GM19395 (cell line): ENCODE measurements around the gene DEFB113.

Experiments
- ATAC-seq: cut with Tn5 transposase; IDR thresholded peaks from one replicate; pipeline ENCODE4 v1.9.1; 2021; ENCODE audit warnings: mild to moderate bottlenecking, moderate library complexity; ENCODE audit not compliant: unreplicated experiment

Gene DEFB113

DNA sequence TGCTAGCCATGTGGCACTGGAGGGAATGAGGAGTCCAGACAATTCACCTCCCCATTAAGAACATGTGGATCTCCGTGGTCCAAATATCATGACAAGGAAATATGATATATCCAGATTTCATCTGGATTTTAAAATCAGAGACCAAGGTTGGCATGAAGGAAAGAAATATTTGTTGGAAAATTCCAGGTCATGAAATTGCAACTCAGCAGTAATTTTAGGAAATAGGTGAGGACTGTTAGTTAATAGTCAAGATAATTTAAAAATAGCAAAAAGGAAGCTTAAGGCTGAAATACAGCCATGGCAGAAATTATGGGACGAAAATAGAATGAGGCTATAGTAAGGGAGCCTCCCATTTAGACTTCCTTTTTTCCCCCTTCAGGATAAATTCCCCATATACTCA is 32.4 kb downstream of the DEFB113 start:
- no peak for ATAC-seq

DNA sequence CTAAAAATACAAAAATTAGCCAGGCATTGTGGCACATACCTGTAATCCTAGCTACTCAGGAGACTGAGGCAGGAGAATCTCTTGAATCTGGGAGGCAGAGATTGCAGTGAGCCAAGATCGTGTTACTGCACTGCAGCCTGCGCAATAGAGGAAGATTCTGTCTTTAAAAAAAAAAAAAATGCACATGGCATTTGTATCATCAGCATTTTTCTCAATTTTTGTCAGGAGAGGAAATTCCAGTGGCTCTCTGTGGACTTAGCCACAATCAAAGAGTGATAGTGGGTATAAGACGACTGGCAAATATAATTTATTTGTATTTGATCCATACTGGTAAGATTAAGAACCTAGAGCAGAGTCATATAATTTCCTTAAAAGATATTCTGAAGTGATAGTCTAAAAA is 34.0 kb downstream of the DEFB113 start:
- ATAC-seq = no peak

DNA sequence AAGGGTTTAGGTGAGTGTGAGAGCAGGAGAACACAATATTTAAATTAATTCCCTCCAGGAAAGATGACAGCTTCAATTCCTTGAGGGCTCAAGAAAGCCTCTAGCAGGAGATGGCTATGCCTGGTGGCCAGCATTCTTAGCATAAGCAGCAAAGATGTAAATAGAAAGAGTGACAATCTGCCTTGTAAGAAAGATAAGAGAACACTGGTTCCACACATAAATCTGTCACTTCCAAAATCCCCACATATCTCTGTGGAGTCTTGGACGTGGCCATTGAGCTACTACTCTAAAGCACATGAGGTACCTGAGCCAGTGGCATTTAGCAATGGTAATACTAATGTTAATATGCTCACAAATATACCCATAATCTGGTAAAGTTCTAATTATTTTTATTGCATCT is 34.7 kb downstream of the DEFB113 start:
- no peak for ATAC-seq

DNA sequence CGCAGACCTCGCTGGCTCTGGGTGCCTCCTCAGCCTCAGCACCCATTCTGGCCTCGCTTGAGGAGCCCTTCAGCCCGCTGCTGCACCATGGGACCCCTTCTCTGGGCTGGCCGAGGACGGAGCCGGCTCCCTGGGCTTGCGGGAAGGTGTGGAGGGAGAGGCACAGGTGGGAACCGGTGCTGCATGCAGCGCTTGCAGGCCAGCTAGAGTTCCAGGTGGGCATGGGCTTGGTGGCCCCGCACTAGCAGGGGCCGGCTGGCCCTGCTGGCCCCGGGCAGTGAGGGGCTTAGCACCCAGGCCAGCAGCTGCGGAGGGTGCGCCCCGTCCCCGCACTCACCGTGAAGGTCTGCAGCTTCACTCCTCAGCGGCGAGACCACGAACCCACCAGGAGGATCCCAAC is 35.9 kb downstream of the DEFB113 start:
- ATAC-seq = no peak

DNA sequence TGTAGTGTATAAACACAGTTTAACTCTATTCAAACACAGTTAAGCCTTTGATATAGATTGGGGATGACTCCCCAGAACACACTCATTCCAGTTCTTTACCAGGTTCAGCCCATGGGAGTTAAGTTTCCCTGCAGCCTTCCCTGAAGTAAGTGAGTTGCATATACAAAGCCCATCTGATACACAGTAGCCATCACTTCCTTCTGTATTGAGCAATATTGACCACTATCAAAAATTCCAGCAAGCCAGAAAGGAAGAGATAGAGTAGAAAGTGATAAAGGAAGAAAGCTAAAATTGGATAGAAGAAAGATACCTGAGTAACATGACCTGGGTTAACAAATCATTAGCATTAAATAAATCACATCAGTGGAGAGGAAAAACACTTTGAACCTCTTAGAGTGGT is 40.1 kb downstream of the DEFB113 start:
- no peak for ATAC-seq

DNA sequence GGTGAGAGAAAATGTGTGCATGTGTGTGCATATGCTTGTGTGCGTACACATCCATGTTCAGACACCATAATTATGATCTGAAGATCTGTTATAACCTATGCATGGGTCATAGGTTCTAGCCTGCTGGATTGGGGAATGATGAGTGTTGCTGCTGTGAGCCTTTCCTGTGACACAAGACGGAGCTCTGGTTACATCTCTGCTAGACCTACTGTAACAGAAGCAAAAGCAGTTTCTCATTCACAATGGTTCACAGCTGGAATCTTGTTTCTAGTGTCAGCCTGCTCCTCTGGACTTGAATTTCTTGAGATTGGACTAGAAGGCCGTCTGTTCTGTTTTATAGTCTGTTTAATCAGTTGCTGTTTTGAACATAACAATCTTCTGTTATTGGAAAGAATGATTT is 45.6 kb downstream of the DEFB113 start:
- no peak for ATAC-seq

DNA sequence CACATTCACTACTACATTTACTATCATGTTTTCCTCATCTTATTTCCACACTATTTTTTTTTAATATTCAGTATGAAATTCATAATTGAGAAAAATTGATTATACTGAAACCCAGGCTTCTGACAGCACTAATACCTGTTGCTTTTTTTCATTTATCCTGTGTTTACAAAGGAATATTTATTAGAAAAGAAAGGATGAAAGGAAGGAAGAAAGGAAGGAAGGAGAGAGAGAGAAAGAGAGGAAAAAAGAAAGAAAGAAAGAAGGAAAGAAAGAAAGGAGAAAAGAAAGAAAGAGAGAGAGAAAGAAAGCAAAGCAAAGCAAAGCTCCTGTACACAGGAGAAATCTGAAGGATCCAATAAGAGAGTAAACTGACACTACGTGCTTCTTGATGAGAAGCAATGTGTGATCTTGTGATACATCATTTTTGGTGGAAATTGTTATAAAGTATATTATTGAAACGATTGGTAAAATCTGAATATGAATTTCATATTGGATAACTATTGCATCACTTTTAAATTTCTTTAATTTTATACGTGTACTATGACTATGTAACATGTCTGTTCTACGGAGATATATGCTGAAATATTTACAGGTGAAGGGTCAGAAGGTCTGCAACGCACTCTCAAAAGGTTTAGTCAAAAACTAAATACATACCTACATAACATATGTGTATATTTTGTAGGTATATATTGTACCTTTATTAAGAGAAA is 49.3 kb downstream of the DEFB113 start:
- ATAC-seq = no peak

DNA sequence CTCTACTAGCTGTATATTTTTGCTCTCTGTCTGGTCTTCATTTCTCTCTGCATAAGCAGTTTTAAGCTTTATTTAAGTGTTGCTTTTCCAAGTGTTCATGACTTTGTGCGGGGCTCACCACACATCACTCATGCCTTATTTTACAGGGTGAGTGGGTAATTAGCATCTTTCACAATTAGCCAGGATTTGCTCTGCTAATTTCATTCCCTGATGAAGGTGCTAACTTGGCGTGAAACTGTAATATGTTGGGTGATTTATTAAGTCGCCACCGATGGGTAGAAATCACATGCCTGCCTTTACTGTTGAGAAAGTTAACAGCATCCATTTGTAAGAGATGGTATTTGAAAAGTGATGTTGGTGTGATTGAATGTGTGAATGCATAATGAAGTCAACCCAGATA is 50.2 kb downstream of the DEFB113 start:
- no peak for ATAC-seq

DNA sequence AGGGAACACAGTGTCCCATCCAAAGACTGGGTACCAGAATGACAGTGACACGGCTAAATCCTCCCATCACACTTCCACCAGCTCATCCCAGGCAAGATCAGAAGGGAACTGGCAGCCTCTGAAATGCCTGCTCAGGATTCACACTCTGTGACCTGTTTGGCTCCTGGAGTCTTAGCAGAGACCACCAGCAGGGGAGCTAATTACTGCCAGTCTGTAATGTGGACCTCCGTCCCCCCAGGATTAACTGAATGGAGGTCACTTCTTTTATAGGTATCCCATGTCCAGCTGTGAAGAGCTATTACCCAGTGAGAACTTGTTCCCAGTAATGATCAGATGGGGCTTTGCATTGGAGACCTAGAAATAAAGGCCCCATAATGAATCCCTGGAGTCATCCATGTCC is 50.6 kb downstream of the DEFB113 start:
- ATAC-seq = no peak
